CD4-positive, alpha-beta memory T cell (primary cell): ENCODE results near the gene SIRT5. TPM values are rescaled to one million over a fixed set of nuclear protein-coding genes. Genes with fewer than 3 reads are reported as not detected.

ENCODE experiments used
- CTCF ChIA-PET: fragments of 350-600 bp; sonication (Branson Sonifier 250); formaldehyde crosslinking; loops from one replicate; lab custom pipeline; 2021; ENCODE audit warnings: inconsistent platforms; ENCODE audit not compliant: partially characterized antibody; lab: Charles Lee
- POLR2A ChIA-PET: fragments of 350-600 bp; sonication (Branson Sonifier 250); formaldehyde crosslinking; loops from one replicate; lab custom pipeline; 2021; ENCODE audit not compliant: partially characterized antibody; lab: Charles Lee
- DNase-seq, 5 donors: peaks; one replicate each; pipeline versions ENCODE4 v3.0.0 to v3.0.0-alpha.2; 2020 to 2022; ENCODE audit warnings: mixed read lengths in 1 of 5
- H3K27ac ChIP-seq: one replicate; pipeline ENCODE4 v1.7.0; 2013; ENCODE audit warnings: low read depth, low read length
- H3K27me3 ChIP-seq: 2 replicates; pipeline ENCODE4 v1.7.0; 2013; ENCODE audit warnings: mild to moderate bottlenecking, low read length, moderate library complexity; ENCODE audit not compliant: insufficient read depth
- H3K36me3 ChIP-seq: 2 replicates; pipeline ENCODE4 v1.7.0; 2013; ENCODE audit warnings: mild to moderate bottlenecking, low read length, moderate library complexity; ENCODE audit not compliant: insufficient read depth
- H3K4me1 ChIP-seq: 2 replicates; pipeline ENCODE4 v1.7.0; 2013; ENCODE audit warnings: mild to moderate bottlenecking, low read length, moderate library complexity; ENCODE audit not compliant: insufficient read depth
- H3K4me3 ChIP-seq, 2 donors: one replicate each; pipeline ENCODE4 v1.7.0; 2013; ENCODE audit warnings: low read length in 2 of 2, mild to moderate bottlenecking in 1 of 2
- H3K9me3 ChIP-seq, 2 donors: one replicate each; pipeline ENCODE4 v1.7.0; 2013; ENCODE audit warnings: low read length in 2 of 2, control low read depth in 1 of 2; ENCODE audit not compliant: control insufficient read depth in 1 of 2
- H3K27ac Mint-ChIP-seq, 7 donors: one replicate each; pipeline ENCODE4 v1.8.0; 2020 to 2021; ENCODE audit warnings: mixed read lengths in 7 of 7, mild to moderate bottlenecking in 6 of 7, inconsistent platforms in 3 of 7, moderate library complexity in 3 of 7
- H3K27me3 Mint-ChIP-seq, 2 donors: one replicate each; pipeline ENCODE4 v1.8.0; 2020 to 2021; ENCODE audit warnings: mixed read lengths in 2 of 2
- H3K36me3 Mint-ChIP-seq, 2 donors: one replicate each; pipeline ENCODE4 v1.8.0; 2020 to 2021; ENCODE audit warnings: mixed read lengths in 2 of 2, inconsistent platforms in 1 of 2, mild to moderate bottlenecking in 1 of 2
- H3K4me1 Mint-ChIP-seq, 4 donors: one replicate each; pipeline ENCODE4 v1.8.0; 2020 to 2021; ENCODE audit warnings: mixed read lengths in 4 of 4, mild to moderate bottlenecking in 1 of 4
- H3K4me3 Mint-ChIP-seq, 8 donors: one replicate each; pipeline ENCODE4 v1.8.0; 2020 to 2021; ENCODE audit warnings: mixed read lengths in 8 of 8, mild to moderate bottlenecking in 7 of 8, moderate library complexity in 6 of 8, inconsistent platforms in 3 of 8
- H3K9me3 Mint-ChIP-seq, 8 donors: one replicate each; pipeline ENCODE4 v1.8.0; 2020 to 2021; ENCODE audit warnings: mixed read lengths in 8 of 8, mild to moderate bottlenecking in 5 of 8, inconsistent platforms in 3 of 8, moderate library complexity in 1 of 8
- intact Hi-C: fragments of 100-400 bp; cut with micrococcal nuclease; formaldehyde crosslinking; loops from one replicate; pipeline ENCODE4 v1.15.1; 2023
- polyA plus RNA-seq, 2 donors: library from polyadenylated mRNA; unstranded; fragments of 300-500 nt; fragmentation: Illumina TruSeq; gene quantifications; one replicate each; pipeline ENCODE4 v1.2.3, GENCODE V29; 2021
- total RNA-seq, 2 experiments: library from RNA; stranded (reverse); gene quantifications; one replicate each; pipeline ENCODE4 v1.2.3, GENCODE V29; 2021

SIRT5 gene
- 10 to 100 TPM; 18.9 to 20.6 TPM for total RNA-seq
- 10 to 100 TPM; 13.2 to 17.0 TPM for polyA plus RNA-seq

DNA sequence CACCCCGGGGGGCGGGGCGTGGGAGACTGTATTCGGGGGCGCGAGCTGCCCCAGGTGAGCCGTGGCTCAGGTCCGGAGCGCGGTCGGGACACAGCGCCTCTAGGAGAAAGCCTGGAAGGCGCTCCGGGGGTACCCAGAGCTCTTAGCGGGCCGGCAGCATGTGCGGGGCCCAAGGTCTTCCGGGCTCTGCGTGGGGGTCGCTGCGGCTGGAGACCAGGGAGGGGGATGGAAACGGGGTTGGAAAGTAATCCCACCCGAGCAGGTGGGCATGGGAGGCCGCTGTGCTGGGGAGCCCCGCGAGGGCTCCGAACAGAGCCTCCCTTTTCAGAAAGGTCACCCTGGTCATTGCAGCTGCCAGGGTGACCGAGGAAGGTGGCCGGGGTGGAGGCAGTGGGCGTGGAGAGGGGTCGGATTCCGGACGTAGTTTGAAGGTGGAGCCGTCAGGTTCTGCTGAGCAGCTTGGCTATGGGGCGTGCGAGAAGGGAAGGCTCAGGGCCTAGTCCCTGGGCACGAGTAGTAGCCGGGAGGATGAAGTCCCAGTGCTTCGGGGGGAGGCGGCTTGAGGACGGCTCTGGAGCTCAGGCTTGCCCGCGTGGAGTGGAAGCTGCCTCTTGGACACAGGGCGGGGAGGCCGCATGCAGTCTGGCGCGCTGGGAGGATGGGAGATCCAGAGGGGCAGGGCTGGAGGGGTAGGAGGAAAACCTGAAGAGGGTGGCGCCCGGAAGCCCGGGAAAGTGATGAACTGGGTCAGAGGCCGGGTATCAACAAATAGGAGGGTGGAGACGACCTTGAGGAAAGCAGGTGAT, at the start of gene SIRT5:
Gene SIRT5 (plus strand): TSS at position 31 of the 806 bp plus-strand sequence. CDS start 9,510 bp downstream, outside the sequence.
- peak within 1 kb of the TSS; percentile 96 to 99 (median 98) for H3K27ac Mint-ChIP-seq
- H3K4me1 Mint-ChIP-seq = peaks cover 13 to 40% (median 24%) of the 10 kb centered on the region in 4 donors
- peaks cover under 1 to 7% of the 10 kb centered on the region in 2 donors for H3K36me3 Mint-ChIP-seq
- H3K4me3 Mint-ChIP-seq = peak within 1 kb of the TSS; percentile 92 to 98 (median 96)
- no peaks in the 10 kb centered on the region for H3K9me3 ChIP-seq
- H3K27me3 Mint-ChIP-seq = no peaks in the 10 kb centered on the region
- ChIA-PET POLR2A (interaction anchor here (0.6 to 3.0 kb wide), 28 partner anchors 8 to 500 kb away, joined by 3 to 90 read pairs (median 4); partner anchors contain the start of genes GFOD1, MCUR1, NOL7 and RANBP9), CTCF (interaction anchor here (0.6 to 6.6 kb wide), 50 partner anchors 8 to 546 kb away, joined by 3 to 74 read pairs (median 4); partner anchors contain the start of genes MCUR1, NOL7 and TBC1D7)
- intact Hi-C loops = loop anchor here (1.0 to 5.0 kb wide), 10 partner anchors 41 to 1670 kb away; partner anchors contain the start of genes GFOD1, MCUR1, NOL7 and TBC1D7
- H3K4me1 ChIP-seq = peaks cover 16% of the 10 kb centered on the region
- no peaks in the 10 kb centered on the region for H3K9me3 Mint-ChIP-seq
- no peaks in the 10 kb centered on the region for H3K36me3 ChIP-seq
- H3K4me3 ChIP-seq = peak within 1 kb of the TSS; percentile 70 to 86
- DNase-seq = peak; percentile 76 to 86 (median 80)
- peak within 1 kb of the TSS; percentile 89 for H3K27ac ChIP-seq
- no peaks in the 10 kb centered on the region for H3K27me3 ChIP-seq

DNA sequence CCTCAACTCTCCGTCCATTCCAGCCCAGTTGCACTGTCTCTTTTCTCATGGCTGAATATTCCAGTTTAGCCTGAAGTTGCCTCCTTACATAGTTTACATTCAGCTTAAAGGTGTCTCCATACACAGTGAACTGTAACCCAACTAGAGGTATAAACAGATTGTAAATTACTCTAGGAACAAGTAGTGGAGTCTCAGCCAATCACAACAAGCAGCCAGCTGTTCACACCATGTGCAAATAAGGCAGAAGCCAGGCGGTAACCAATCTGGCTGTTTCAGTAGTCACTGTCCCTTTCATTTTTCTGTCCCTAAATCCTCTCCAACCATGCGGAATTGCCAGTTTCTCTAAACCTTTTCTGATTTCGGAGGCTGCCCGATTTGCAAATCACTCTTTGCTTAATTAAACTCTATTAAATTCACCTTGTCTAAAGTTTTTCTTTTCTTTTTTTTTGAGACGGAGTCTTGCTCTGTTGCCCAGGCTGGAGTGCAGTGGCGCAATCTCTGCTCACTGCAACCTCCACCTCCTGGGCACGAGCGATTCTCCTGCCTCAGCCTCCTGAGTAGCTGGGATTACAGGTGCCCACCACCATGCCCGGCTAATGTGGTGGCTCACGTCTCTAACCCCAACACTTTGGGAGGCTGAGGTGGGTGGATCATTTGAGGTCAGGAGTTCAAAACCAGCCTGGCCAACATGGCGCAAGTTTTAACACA, 49.4 kb upstream of the SIRT5 start:
- no peaks in the 10 kb centered on the region for H3K36me3 Mint-ChIP-seq
- H3K27me3 ChIP-seq = no peaks in the 10 kb centered on the region
- no peaks in the 10 kb centered on the region for H3K9me3 ChIP-seq
- no peak overlapping the region for H3K4me3 ChIP-seq
- DNase-seq = no peak
- CTCF ChIA-PET = no interaction called here
- peaks cover 3% of the 10 kb centered on the region in 2 donors for H3K27me3 Mint-ChIP-seq
- POLR2A ChIA-PET = no interaction called here
- H3K27ac ChIP-seq = no peak overlapping the region
- H3K4me3 Mint-ChIP-seq = no peak overlapping the region
- H3K27ac Mint-ChIP-seq = no peak overlapping the region
- no peaks in the 10 kb centered on the region for H3K4me1 ChIP-seq
- H3K36me3 ChIP-seq = no peaks in the 10 kb centered on the region
- H3K4me1 Mint-ChIP-seq = peaks cover 0 to 5% (median under 1%) of the 10 kb centered on the region in 4 donors
- peaks cover 0 to 2% (median 0%) of the 10 kb centered on the region in 8 donors for H3K9me3 Mint-ChIP-seq
- intact Hi-C loops = no loop called here

DNA sequence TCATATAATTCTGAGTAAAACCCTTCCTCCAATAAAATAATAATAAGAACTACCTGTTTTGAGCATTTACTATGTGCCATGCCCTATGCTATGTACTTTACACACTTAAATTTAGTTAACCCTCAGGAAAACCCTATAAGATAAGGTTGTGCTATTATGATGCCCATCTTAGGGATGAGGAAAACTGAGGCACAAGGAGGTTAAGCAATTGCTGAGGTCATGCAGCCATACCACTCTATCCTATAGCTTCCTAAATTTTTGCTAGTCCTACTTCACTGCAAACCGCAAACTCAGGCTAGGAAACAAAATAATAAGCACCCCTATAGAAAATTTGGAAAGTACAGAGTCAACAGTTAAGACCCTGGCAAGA, 48.1 kb upstream of the SIRT5 start:
- Mint-ChIP-seq H3K27me3 (peaks cover 0 to under 1% of the 10 kb centered on the region in 2 donors), H3K4me3 (no peak overlapping the region), H3K27ac (no peak overlapping the region), H3K36me3 (no peaks in the 10 kb centered on the region), H3K9me3 (peaks cover 0 to under 1% (median 0%) of the 10 kb centered on the region in 8 donors), H3K4me1 (peaks cover 0 to 5% (median under 1%) of the 10 kb centered on the region in 4 donors)
- no peak for DNase-seq
- ChIA-PET CTCF (interaction anchor here (1.1 to 1.3 kb wide), 3 partner anchors 12 to 48 kb away, joined by 3 to 4 read pairs (median 3); partner anchors contain the start of gene SIRT5), POLR2A (no interaction called here)
- no peaks in the 10 kb centered on the region for H3K9me3 ChIP-seq
- H3K27ac ChIP-seq = no peak overlapping the region
- intact Hi-C loops = no loop called here
- no peak overlapping the region for H3K4me3 ChIP-seq
- H3K27me3 ChIP-seq = no peaks in the 10 kb centered on the region
- H3K4me1 ChIP-seq = no peaks in the 10 kb centered on the region
- H3K36me3 ChIP-seq = no peaks in the 10 kb centered on the region

DNA sequence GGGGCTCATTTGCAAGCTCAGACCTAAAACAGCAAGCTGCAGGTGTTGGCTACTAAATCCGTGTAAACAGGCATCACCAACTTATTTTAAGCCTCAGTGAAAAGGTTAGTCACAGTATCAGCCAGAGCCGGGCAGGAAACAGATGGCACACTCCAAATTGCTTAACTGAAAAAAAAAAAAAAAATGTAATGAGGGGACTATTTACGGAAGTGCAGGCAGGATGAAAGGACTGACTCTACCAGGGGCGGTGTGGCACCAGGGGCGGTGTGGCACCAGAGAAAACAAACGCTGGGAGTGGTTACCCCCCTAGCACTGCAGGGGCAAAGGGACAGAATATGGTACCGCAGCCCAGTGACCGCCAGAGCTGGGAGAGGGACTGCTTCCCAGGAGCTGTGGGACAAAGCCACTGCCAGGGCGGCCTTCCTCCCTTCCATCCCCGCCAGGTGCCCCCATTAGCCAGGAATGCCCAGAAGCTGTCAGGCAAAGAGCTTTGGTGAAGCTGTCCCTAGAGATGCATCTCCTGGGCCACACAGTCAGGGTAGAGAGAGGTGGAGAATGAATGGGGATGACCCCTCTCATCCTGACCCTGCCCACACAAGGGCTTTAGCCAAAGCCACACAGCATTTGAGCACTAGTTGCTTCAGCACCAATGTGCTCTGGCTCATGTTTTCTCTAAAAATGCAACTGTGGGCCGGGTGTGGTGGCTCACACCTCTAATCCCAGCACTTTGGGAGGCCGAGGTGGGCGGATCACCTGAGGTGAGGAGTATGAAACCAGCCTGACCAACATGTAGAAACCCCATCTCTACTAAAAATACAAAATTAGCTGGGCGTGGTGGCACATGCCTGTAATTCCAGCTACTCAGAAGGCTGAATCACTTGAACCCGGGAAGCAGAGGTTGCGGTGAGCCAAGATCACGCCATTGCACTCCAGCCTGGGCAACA, 47.4 kb upstream of the SIRT5 start:
- Histone ChIP-seq H3K9me3 (no peaks in the 10 kb centered on the region), H3K27ac (no peak overlapping the region), H3K27me3 (no peaks in the 10 kb centered on the region), H3K4me1 (no peaks in the 10 kb centered on the region), H3K4me3 (no peak overlapping the region), H3K36me3 (no peaks in the 10 kb centered on the region)
- intact Hi-C loops = no loop called here
- Mint-ChIP-seq H3K27me3 (no peaks in the 10 kb centered on the region), H3K27ac (no peak overlapping the region), H3K4me1 (peaks cover 0 to 5% (median under 1%) of the 10 kb centered on the region in 4 donors), H3K36me3 (no peaks in the 10 kb centered on the region), H3K9me3 (no peaks in the 10 kb centered on the region), H3K4me3 (no peak overlapping the region)
- ChIA-PET POLR2A (no interaction called here), CTCF (interaction anchor here (1.1 to 1.3 kb wide), 3 partner anchors 11 to 48 kb away, joined by 3 to 4 read pairs (median 3); partner anchors contain the start of gene SIRT5)
- DNase-seq = peak in 3 of 5 donors; percentile 0 to 8 (median 6)

DNA sequence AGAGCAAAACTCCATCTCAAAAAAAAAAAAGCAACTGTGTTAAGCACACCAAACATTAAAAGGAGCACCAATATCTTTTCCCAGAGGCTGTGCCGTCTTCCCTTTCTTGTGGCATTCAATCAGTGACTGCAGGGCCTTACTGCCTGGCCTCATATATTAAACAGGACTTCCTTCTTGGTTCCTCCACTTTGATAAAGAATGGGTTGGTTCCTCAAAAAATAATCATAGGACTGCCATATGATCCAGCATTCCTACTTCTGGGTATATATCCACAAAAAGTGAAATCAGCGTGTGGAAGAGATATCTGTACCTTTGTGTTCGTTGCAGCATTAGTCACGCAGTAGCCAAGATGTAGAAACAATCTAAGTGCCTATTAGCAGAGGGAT, 46.7 kb upstream of the SIRT5 start:
- Histone ChIP-seq H3K9me3 (no peaks in the 10 kb centered on the region), H3K27ac (no peak overlapping the region), H3K36me3 (no peaks in the 10 kb centered on the region), H3K27me3 (no peaks in the 10 kb centered on the region), H3K4me3 (no peak overlapping the region), H3K4me1 (no peaks in the 10 kb centered on the region)
- CTCF ChIA-PET = interaction anchor here (1.3 kb wide), 1 partner anchor 15 kb away, joined by 3 read pairs; no protein-coding TSS in a partner anchor
- POLR2A ChIA-PET = no interaction called here
- Mint-ChIP-seq H3K27me3 (no peaks in the 10 kb centered on the region), H3K4me3 (no peak overlapping the region), H3K9me3 (no peaks in the 10 kb centered on the region), H3K4me1 (peaks cover 0 to 5% (median under 1%) of the 10 kb centered on the region in 4 donors), H3K36me3 (no peaks in the 10 kb centered on the region), H3K27ac (no peak overlapping the region)
- intact Hi-C loops = no loop called here
- no peak for DNase-seq

DNA sequence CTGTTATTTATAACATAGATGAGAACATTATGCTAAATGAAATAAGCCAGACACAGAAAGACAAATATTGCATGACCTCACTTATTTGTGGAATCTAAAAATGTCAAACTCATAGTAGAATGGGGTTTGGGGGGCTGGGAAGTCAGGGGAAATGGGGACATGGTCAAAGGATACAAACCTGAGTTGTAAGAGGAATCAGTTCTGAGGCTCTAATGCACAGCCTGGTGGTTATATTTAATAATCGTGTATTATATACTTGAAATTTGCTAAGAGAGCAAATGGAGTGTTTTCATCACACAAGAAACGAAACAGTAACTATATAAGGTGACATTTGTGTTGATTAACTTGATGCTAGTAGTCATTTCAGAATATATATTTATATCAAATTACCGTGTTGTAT, 46.2 kb upstream of the SIRT5 start:
- intact Hi-C loops = no loop called here
- Histone ChIP-seq H3K27me3 (no peaks in the 10 kb centered on the region), H3K4me1 (no peaks in the 10 kb centered on the region), H3K9me3 (no peaks in the 10 kb centered on the region), H3K4me3 (no peak overlapping the region), H3K27ac (no peak overlapping the region), H3K36me3 (no peaks in the 10 kb centered on the region)
- H3K27ac Mint-ChIP-seq = no peak overlapping the region
- no peak overlapping the region for H3K4me3 Mint-ChIP-seq
- no peaks in the 10 kb centered on the region for H3K36me3 Mint-ChIP-seq
- CTCF ChIA-PET = no interaction called here
- H3K27me3 Mint-ChIP-seq = no peaks in the 10 kb centered on the region
- H3K9me3 Mint-ChIP-seq = no peaks in the 10 kb centered on the region
- peaks cover 0 to 5% (median under 1%) of the 10 kb centered on the region in 4 donors for H3K4me1 Mint-ChIP-seq
- DNase-seq = no peak
- POLR2A ChIA-PET = no interaction called here
